NCI-H1105 treated with DMSO at 0.1 percent for 48 hours (cell line): ENCODE results near the gene OR10V1.

ENCODE experiments used
- DNase-seq: peaks from one replicate; lab custom pipeline; 2025; lab: John Stamatoyannopoulos, UW

OR10V1 gene

DNA sequence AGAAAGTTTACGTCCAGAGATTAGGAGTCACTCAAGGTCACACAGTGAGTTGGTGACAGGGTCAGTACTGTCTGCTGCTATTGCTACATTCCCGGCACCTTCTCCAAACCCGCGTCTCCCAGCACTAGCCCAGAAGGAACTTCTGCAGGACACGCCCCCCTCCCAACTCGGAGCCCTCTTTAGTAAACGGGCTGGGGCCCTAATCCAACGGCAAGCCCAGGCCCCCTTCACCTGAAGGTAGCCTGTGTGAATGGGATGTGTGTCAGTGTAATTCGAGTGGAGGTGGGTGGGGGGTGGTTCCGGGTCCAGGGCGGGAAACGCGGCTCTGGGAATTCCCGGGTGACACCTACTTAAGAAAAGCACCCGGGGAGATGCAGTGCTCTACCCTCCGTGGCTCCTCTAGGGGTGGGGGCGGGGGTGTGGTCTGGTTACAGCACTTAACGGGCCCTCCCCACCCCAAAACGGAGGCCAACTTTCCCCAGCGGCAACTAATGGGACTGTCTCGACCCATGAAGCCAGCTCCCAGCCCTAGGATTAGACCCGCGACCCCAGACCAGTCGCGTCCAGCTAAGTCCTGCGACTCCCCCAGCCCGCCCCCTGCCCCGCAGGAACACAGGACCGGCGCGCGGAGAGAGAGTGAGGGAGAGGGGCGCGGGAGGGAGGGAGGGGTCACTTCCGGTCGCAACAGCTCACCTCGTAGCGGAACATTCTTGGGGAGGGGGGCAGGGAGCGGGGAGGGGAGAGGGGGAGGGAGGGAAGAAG lies 45.3 kb downstream of the OR10V1 start:
- peak; percentile 33 for DNase-seq

- no peak for DNase-seq
Observed at GRCh38 chr11:59667812-59668187, 45.8 kb downstream of the OR10V1 start.

DNA sequence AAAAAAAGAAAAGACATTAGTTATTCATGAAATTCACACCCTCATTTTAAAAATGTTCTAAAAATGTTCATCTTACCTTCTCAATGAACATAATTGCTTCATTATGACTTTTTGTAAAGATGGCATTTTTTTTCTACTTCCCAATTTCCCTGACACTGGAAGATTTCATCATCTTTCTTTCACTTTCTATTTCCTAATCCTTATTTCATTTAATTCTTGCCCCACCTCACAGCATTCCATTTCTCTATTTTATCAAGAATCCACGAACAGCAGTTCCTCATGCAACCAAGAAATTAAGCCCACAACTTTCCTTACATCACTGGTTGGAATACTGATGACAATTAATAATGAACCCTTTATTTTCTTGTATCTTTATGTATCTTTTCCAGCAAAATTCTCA lies 46.7 kb downstream of the OR10V1 start:
- DNase-seq = no peak
